Measurements from ENCODE around the gene DGCR8. TPM values are rescaled to one million over a fixed set of nuclear protein-coding genes. Genes with fewer than 3 reads are reported as not detected.

Gene DGCR8
- total RNA-seq, 5 donors from 2014 or later (not counting 1 experiment from before 2014, with no cell fraction given) = 38.4 to 48.1 (median 45.1) TPM

GRCh38 chr22:20140521-20140964 is 60.5 kb downstream of the DGCR8 start:
- Mint-ChIP-seq H3K4me1 (peaks cover 6 to 21% (median 13%) of the 10 kb centered on the region in 3 donors), H3K36me3 (peaks cover 2% of the 10 kb centered on the region), H3K4me3 (no peak overlapping the region), H3K27ac (no peak overlapping the region), H3K27me3 (no peaks in the 10 kb centered on the region), H3K9me3 (no peaks in the 10 kb centered on the region)
- H3K4me3 ChIP-seq (ENCODE audit: control insufficient read depth in 1 of 2, extremely low read depth in 1 of 2, low read length in 1 of 2) = no peak overlapping the region
- H3K36me3 ChIP-seq (ENCODE audit: control insufficient read depth in 2 of 2, extremely low read depth in 1 of 2, insufficient read depth in 1 of 2, low read length in 1 of 2) = peaks cover 8 to 14% of the 10 kb centered on the region in 2 donors
- no peak for DNase-seq
- H3K27ac ChIP-seq (ENCODE audit: low read length) = no peak overlapping the region
- H3K4me1 ChIP-seq (ENCODE audit: control insufficient read depth in 1 of 2, extremely low read depth in 1 of 2, insufficient read depth in 2 of 2, low read length in 2 of 2) = peaks cover 0 to 25% of the 10 kb centered on the region in 2 experiments
- H3K27me3 ChIP-seq (replicated peaks in 1 of 2; ENCODE audit: control insufficient read depth in 2 of 2, extremely low read depth in 1 of 2, insufficient read depth in 2 of 2, low read length in 1 of 2) = no peaks in the 10 kb centered on the region
- no peak for ATAC-seq (replicated peaks in 1 of 4)
- H3K9me3 ChIP-seq = no peaks in the 10 kb centered on the region
- POLR2A ChIA-PET = no interaction called here
- WGBS (ENCODE audit: insufficient coverage) = 96% methylated on average over 15 of the region's 17 CpGs
- CTCF ChIA-PET = no interaction called here

GRCh38 chr22:20141186-20142077 is 61.4 kb downstream of the DGCR8 start:
- peaks cover 6 to 17% (median 9%) of the 10 kb centered on the region in 3 donors for H3K4me1 Mint-ChIP-seq

GRCh38 chr22:20142711-20143621 is 62.9 kb downstream of the DGCR8 start:
- Mint-ChIP-seq H3K27ac (no peak overlapping the region), H3K4me1 (peaks cover 0 to 8% (median 1%) of the 10 kb centered on the region in 3 donors), H3K36me3 (peaks cover 2% of the 10 kb centered on the region), H3K4me3 (no peak overlapping the region), H3K9me3 (no peaks in the 10 kb centered on the region), H3K27me3 (no peaks in the 10 kb centered on the region)
- ChIA-PET CTCF (no interaction called here), POLR2A (no interaction called here)
- Histone ChIP-seq H3K4me1 (ENCODE audit: control insufficient read depth in 1 of 2, extremely low read depth in 1 of 2, insufficient read depth in 2 of 2, low read length in 2 of 2) (peaks cover 0 to 4% of the 10 kb centered on the region in 2 experiments), H3K9me3 (no peaks in the 10 kb centered on the region), H3K27me3 (replicated peaks in 1 of 2; ENCODE audit: control insufficient read depth in 2 of 2, extremely low read depth in 1 of 2, insufficient read depth in 2 of 2, low read length in 1 of 2) (no peaks in the 10 kb centered on the region), H3K27ac (ENCODE audit: low read length) (no peak overlapping the region), H3K4me3 (ENCODE audit: control insufficient read depth in 1 of 2, extremely low read depth in 1 of 2, low read length in 1 of 2) (no peak overlapping the region), H3K36me3 (ENCODE audit: control insufficient read depth in 2 of 2, extremely low read depth in 1 of 2, insufficient read depth in 1 of 2, low read length in 1 of 2) (peaks cover 8 to 14% of the 10 kb centered on the region in 2 donors)
- ATAC-seq (replicated peaks in 1 of 4) (no peak), DNase-seq (no peak)
- 96% methylated on average over 59 of the region's 65 CpGs for WGBS (ENCODE audit: insufficient coverage)

More at GRCh38 chr22:20141186-20142077, 61.4 kb downstream of the DGCR8 start:
- Histone ChIP-seq H3K4me3 (ENCODE audit: control insufficient read depth in 1 of 2, extremely low read depth in 1 of 2, low read length in 1 of 2) (no peak overlapping the region), H3K27ac (ENCODE audit: low read length) (no peak overlapping the region), H3K36me3 (ENCODE audit: control insufficient read depth in 2 of 2, extremely low read depth in 1 of 2, insufficient read depth in 1 of 2, low read length in 1 of 2) (peaks cover 8 to 14% of the 10 kb centered on the region in 2 donors), H3K4me1 (ENCODE audit: control insufficient read depth in 1 of 2, extremely low read depth in 1 of 2, insufficient read depth in 2 of 2, low read length in 2 of 2) (peaks cover 0 to 17% of the 10 kb centered on the region in 2 experiments), H3K9me3 (no peaks in the 10 kb centered on the region), H3K27me3 (replicated peaks in 1 of 2; ENCODE audit: control insufficient read depth in 2 of 2, extremely low read depth in 1 of 2, insufficient read depth in 2 of 2, low read length in 1 of 2) (no peaks in the 10 kb centered on the region)
- Mint-ChIP-seq H3K27ac (no peak overlapping the region), H3K36me3 (peaks cover 2% of the 10 kb centered on the region), H3K9me3 (no peaks in the 10 kb centered on the region), H3K4me3 (no peak overlapping the region), H3K27me3 (no peaks in the 10 kb centered on the region)
- ATAC-seq (replicated peaks in 1 of 4) (no peak), DNase-seq (no peak)
- 94% methylated on average over 18 of the region's 22 CpGs for WGBS (ENCODE audit: insufficient coverage)
- ChIA-PET POLR2A (no interaction called here), CTCF (no interaction called here)

GRCh38 chr22:20143883-20144665 is 64.0 kb downstream of the DGCR8 start:
- DNase-seq = no peak
- no peaks in the 10 kb centered on the region for H3K27me3 Mint-ChIP-seq
- WGBS (ENCODE audit: insufficient coverage) = 92% methylated on average over 14 of the region's 19 CpGs
- H3K4me1 Mint-ChIP-seq = peaks cover 0 to 3% (median under 1%) of the 10 kb centered on the region in 3 donors
- no peak overlapping the region for H3K27ac Mint-ChIP-seq
- Histone ChIP-seq H3K4me3 (ENCODE audit: control insufficient read depth in 1 of 2, extremely low read depth in 1 of 2, low read length in 1 of 2) (no peak overlapping the region), H3K27me3 (replicated peaks in 1 of 2; ENCODE audit: control insufficient read depth in 2 of 2, extremely low read depth in 1 of 2, insufficient read depth in 2 of 2, low read length in 1 of 2) (no peaks in the 10 kb centered on the region), H3K9me3 (no peaks in the 10 kb centered on the region), H3K4me1 (ENCODE audit: control insufficient read depth in 1 of 2, extremely low read depth in 1 of 2, insufficient read depth in 2 of 2, low read length in 2 of 2) (no peaks in the 10 kb centered on the region), H3K36me3 (ENCODE audit: control insufficient read depth in 2 of 2, extremely low read depth in 1 of 2, insufficient read depth in 1 of 2, low read length in 1 of 2) (peaks cover 8 to 14% of the 10 kb centered on the region in 2 donors), H3K27ac (ENCODE audit: low read length) (no peak overlapping the region)
- no peak for ATAC-seq (replicated peaks in 1 of 4)
- H3K9me3 Mint-ChIP-seq = no peaks in the 10 kb centered on the region
- POLR2A ChIA-PET = no interaction called here
- CTCF ChIA-PET = no interaction called here
- H3K4me3 Mint-ChIP-seq = no peak overlapping the region
- H3K36me3 Mint-ChIP-seq = peaks cover 2% of the 10 kb centered on the region

- CTCF ChIA-PET = no interaction called here
- POLR2A ChIA-PET = no interaction called here
Observed at GRCh38 chr22:20145206-20145831, 65.3 kb downstream of the DGCR8 start.

More at GRCh38 chr22:20145206-20145831, 65.3 kb downstream of the DGCR8 start:
- DNase-seq (no peak), ATAC-seq (replicated peaks in 1 of 4) (no peak)
- H3K27me3 ChIP-seq (replicated peaks in 1 of 2; ENCODE audit: control insufficient read depth in 2 of 2, extremely low read depth in 1 of 2, insufficient read depth in 2 of 2, low read length in 1 of 2) = no peaks in the 10 kb centered on the region
- H3K4me3 ChIP-seq (ENCODE audit: control insufficient read depth in 1 of 2, extremely low read depth in 1 of 2, low read length in 1 of 2) = no peak overlapping the region
- H3K27me3 Mint-ChIP-seq = no peaks in the 10 kb centered on the region
- no peak overlapping the region for H3K27ac ChIP-seq (ENCODE audit: low read length)
- no peaks in the 10 kb centered on the region for H3K9me3 Mint-ChIP-seq
- H3K4me1 ChIP-seq (ENCODE audit: control insufficient read depth in 1 of 2, extremely low read depth in 1 of 2, insufficient read depth in 2 of 2, low read length in 2 of 2) = no peaks in the 10 kb centered on the region
- peaks cover 7 to 8% of the 10 kb centered on the region in 2 donors for H3K36me3 ChIP-seq (ENCODE audit: control insufficient read depth in 2 of 2, extremely low read depth in 1 of 2, insufficient read depth in 1 of 2, low read length in 1 of 2)
- H3K27ac Mint-ChIP-seq = no peak overlapping the region
- H3K4me3 Mint-ChIP-seq = no peak overlapping the region
- no peaks in the 10 kb centered on the region for H3K9me3 ChIP-seq
- H3K36me3 Mint-ChIP-seq = peaks cover 2% of the 10 kb centered on the region
- 92% methylated on average over 18 of the region's 22 CpGs for WGBS (ENCODE audit: insufficient coverage)
- no peaks in the 10 kb centered on the region for H3K4me1 Mint-ChIP-seq
